GM18507 (cell line): Measurements from ENCODE around the gene IGSF23.
"Not testable (repeated sequence)": the region's sequence is repeated elsewhere in the genome, so short reads cannot be mapped to it uniquely, and the experiment has no call there.

ENCODE experiments used
- DNase-seq: peaks from one replicate; pipeline ENCODE4 v3.0.0; 2011; ENCODE audit warnings: low read depth; ENCODE audit not compliant: insufficient read length; ENCODE audit errors: extremely low spot score
- FAIRE-seq: peaks from 2 replicates; lab custom pipeline; 2011; peaks lifted over from hg19 to GRCh38; lab: Jason Lieb, UNC

Gene IGSF23

DNA sequence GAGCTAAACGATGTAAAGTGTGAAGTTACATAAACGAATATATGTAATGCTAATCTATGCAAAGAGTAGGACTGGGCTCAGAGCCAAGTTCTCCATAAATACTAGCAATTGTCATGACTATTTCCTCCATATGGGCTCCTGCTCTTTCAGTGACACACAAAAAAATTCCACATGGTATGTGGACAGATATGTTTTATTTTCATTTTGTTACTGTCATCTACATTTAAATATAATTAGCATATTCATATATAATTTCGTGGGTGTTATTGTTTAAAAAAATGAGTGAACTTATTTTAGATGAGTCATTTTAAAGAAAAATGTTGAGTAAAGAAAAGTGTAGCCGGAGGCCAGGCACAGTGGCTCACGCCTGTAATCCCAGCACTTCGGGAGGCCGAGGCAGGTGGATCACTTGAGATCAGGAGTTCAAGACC is 5.0 kb upstream of the IGSF23 start:
- DNase-seq (no peak), FAIRE-seq (no peak)

DNA sequence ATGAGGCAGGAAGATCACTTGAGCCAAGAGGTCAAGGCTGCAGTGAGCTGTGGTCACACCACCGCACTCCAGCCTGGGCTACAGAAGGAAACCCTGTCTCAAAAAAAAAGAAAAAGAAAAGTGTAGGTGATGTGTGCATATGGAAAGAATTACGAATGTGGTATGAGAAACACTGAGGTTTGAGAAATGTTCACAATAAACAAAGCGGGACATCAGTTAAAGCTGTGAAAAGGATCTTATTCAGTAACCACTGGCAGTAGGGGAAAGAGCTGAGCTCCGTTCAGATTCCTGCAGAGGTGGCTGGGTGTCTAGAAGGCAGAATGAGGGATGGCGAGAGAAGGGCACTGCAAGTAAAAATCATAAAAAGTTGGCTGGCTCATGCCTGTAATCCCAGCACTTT is 4.1 kb upstream of the IGSF23 start:
- DNase-seq: no peak
- FAIRE-seq: no peak

DNA sequence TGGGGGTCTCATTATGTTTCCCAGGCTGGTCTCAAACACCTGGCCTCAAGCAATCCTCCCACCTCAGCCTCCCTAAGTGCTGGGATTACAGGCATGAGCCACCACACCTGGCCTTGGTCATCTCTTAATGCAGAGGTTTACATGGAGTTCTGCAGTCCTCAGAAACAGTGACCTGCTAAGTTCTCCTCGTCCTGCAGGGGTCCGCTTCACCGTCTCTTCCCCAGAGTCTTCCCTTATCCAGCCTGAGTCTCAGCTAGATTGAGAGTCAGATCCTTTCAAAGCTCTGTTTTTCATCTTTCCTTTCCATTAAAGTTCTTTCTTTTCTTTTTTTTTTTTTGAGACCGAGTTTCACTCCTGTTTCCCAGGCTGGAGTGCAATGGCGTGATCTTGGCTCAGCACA is 2.9 kb upstream of the IGSF23 start:
- not testable (repeated sequence) for FAIRE-seq

DNA sequence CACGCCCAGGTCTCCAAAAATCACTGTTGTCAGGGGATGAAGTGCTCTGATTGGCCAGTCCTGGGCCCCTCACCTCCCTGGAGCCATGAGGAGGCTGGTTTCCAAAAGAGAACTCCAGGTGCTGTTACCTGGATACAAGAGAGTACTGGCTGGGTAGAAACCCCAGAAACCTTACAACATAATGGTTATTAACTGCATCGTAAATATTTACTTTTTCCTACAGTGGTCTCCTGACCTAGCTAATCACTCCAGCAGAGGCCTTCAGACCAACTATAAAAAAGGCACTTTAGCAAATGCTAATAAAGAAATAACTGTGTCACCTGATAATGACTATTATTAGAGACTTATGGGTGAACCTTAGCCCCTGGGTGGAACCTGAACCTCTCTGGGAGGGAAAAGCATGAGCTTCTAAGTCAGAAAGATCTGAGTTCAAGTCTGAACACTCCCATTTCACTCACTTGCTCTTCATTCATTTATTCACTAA is 1.5 kb upstream of the IGSF23 start:
- no peak for DNase-seq
- FAIRE-seq: no peak

More for the DNA sequence above, 2.9 kb upstream of the IGSF23 start:
- not testable (repeated sequence) for DNase-seq

DNA sequence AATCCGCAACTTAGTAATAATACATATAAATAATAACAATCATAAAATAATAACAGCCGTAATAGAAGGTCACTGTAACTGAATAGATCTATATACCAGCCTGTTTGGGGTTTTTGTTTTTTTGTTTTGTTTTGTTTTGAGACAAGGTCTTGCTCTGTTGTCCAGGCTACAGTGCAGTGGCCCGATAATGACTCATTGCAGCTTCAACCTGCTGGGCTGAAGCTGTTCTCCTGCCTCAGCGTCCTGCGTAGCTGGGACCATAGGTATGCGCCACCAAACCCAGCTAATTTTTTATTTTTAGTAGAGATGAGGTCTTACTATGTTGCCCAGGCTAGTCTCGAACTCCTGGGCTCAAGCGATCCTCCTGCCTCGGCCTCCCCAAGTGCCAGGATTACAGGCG is 950 bp downstream of the IGSF23 start:
- no peak for FAIRE-seq
- no peak for DNase-seq

DNA sequence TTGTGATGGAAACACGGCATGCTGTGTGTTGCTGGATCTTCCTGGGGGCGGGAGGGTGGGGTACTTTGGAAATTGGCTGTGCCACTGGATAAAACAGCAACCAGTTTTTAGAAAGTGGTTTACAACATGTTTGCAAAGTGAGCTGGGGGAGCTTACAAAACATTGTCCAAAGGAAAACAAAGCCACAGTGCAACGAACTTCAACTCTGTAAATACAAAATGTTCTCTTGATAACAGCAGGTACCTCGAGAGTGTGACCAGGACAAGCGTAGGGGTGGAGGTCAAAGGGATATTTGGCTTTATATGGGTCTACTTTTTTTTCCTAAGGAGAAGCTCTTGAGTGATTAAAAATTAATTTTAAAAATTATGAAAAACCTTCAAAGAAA is 2.5 kb downstream of the IGSF23 start:
- FAIRE-seq (no peak), DNase-seq (no peak)

DNA sequence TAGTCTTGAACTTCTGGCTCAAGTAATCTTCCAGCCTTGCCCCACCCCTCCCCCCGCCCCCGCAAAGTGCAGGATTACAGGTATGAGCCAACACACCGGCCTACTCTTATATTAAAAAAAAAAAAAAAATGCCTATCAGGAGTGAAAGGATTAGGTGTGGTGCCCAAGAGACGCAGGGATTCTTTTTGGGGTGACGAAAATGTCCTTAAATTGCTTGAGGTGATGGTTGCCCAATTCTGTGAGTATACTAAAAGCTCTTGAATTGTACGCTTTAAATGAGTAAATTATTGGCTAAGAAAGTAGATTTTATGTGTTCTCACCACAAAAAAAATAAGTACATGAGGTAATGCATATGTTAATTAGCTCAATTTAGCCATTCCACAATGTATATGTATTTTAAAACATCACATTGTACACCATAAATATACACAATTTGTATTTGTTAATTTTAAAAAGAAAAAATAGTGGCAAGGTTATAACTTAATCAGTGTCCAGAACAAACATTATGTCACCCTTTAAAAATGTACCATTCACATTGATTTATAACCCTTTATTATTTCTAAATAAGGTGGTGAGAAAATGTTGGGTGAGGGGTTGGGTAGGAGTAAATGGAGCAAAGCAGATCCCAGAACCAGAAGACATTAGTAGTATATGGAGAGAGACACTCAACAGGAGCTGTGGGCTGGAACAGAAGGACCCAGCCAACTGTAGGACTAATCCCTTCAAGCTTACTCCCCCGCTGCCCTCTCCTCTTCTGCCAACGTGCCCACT is 3.9 kb downstream of the IGSF23 start:
- FAIRE-seq: no peak
- DNase-seq: no peak

DNA sequence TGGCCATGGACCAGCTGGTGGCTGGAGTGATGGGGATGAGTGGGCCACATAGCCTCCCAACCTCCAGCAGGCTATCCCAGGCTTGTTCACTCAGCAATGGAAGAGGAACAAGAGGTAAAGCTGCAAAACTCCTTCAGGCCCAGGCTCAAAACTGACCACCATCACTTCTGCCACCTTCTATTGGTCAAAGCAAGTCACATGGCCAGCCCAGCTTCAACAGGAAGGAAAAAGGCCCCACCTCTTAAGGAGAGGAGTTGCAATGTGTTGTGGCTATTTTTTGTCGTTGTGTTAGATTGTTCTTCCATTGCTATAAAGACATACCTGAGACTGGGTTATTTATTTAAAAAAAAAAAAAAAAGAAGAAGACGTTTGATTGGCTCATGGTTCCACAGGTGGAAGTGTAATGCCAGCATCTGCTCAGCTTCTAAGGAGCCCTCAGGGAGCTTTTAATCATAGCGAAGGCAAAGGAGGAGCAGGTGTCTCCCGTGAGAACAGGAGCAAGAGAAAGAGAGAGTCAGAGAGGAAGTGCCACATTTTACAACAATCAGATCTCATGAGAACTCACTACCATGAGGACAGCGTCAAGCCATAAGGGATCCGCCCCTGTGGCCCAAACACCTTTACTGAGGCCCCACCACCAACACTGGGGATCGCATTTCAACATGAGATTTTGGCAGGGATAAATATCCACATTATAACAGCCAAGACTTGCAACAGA is 5.4 kb downstream of the IGSF23 start:
- no peak for FAIRE-seq
- no peak for DNase-seq

DNA sequence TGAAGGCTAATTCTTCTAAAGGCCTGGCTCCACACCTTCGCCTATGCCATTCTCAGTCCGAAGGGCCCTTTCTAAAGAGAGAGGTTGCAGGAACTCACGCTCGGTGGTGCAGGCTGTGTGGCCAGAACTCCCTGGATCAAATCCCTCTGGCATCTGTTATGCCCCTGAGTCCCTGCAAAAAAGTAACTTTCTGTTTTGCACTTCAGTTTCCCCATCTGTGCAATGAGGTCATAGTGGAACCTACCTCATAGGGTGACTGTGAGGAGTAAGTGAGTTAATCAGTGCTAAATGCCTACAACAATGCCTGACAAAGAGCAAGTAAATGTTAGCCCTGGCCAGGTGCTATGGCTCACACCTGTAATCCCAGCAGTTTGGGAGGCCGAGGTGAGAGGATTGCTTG is 7.3 kb downstream of the IGSF23 start:
- FAIRE-seq: no peak
- DNase-seq: no peak

DNA sequence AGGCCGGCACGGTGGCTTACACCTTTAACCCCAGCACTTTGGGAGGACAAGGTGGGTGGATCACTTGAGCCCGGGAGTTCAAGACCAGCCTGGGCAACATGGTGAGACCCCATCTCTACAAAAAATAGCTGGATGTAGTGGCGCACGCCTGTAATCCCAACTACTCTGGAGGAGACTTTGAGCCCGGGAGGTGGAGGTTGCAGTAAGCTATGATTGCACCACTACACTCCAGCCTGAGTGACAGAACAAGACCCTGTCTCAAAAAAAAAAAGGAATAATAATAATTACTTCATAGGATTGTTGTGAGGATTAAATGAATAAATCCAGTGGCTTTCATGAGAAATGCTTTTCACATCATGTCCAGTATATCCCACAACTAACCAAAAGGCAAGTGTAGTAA is 8.0 kb downstream of the IGSF23 start:
- FAIRE-seq: no peak
- DNase-seq: no peak

DNA sequence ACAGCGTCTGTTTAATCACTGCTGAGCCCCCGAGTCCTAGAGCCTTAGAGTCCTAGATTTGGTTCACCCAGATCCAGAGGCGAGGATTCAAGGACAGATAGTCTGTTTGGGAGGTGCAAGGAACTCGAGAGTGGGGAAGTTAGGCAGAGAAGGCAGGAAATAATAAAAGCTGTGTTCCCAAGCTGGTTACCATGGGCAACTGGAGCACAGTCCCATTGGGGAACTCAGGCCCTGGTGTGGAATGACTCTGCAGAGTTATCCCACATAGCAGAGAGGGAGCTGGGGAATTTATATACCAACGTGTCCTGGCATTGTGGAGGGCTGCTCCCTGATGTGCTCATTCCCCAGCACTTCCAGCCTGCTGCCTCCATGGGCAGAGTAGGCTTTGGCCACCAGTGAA is 9.7 kb downstream of the IGSF23 start:
- FAIRE-seq (no peak), DNase-seq (no peak)

DNA sequence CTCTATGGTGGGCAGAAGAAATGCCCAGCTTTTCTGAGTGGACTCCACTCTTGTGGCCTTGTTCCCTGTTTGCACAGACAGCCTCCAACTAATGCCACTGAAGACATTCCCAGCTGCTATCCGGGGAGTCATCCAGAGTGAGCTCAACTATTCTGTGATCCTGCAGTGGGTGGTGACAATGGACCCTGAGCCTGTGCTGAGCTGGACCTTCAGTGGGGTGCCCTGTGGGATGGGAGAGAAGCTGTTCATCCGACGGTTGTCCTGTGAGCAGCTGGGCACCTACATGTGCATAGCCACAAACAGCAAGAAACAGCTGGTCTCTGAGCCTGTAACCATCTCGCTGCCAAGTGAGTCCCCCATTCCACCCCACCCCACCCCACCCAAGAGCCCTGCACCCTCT is 10.3 kb downstream of the IGSF23 start:
- no peak for FAIRE-seq
- no peak for DNase-seq

DNA sequence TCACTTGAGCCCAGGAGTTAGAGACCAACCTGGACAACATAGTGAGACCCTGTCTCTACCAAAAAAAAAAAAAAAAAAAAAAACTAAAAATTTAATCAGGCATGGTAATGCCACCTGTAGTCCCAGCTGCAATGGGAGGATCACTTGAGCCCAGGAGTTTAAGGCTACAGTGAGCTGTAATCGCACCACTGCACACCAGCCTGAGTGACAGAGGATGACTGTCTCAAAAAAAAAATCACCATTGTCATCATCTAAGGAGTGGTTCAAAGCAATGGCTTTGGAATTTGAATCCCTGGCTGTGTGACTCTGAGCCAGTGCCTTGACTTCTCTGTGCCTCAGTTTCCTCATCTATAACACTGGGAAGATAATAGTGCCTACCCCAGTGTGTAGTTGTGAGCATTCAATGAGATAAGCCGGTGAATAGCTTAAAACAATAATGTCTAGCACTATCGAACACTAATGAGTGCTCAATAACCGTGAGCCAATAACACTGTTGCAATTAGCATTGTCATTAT is 11.5 kb downstream of the IGSF23 start:
- DNase-seq (no peak), FAIRE-seq (no peak)

DNA sequence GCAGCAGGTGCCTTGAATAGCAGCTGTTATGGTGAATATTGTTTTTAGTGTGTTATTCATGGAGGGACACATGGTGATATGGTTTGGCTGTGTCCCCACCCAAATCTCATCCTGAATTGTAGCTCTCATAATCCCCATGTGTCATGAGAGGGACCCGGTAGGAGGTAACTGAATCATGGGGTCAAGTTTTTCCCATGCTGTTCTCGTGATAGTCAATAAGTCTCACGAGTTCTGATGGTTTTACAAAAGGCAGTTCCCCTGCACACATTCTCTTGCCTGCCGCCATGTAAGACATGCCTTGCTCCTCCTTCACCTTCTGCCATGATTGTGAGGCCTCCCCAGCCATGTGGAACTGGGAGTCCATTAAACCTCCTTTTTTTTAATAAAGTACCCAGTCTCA is 12.3 kb downstream of the IGSF23 start:
- FAIRE-seq, DNase-seq: not testable (repeated sequence)

DNA sequence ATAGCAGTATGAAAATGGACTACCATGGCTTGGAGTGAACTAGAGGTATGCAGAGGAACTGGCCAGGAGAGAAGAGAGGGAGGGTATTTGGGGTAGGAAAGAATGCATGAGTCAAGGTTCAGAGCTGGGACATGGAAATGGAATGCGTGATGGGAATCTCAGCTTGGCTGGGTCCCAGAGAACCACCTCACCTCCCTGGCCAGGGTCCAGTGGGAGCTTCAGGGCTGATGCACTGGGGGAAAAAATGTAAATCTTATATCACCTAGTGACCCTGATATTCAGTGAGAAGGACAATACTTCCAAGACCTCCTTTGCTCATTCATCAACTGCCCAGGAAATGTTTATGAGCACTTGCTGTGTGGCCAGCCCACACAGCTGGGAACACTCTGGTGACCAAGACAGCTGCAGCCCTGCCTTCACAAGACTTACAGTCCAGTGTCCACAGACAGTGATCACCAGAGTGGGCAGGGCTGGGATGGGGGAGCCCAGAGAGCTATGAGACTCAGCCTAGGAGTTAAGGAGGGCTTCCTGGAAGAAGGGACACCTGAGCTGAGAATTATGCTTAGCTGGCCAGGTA is 12.8 kb downstream of the IGSF23 start:
- FAIRE-seq (no peak), DNase-seq (no peak)

DNA sequence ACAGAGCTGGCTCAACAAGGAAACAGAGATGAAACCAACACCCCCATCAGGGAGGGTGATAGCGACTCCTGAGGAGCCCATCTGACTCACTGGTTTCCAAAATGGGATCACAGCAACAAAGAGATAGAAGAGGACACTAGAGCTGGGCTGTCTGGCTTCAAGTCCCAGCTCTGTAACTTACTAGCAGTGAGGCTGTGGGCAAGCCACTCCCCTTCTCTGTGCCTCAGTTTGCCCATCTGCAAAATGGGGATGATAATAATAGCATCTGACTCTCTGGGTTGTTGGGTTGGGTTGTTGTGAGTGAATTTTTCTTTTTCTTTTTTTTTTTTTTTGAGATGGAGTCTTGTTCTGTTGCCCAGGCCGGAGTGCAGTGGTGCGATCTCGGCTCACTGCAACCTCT is 14.3 kb downstream of the IGSF23 start:
- DNase-seq (no peak), FAIRE-seq (no peak)

DNA sequence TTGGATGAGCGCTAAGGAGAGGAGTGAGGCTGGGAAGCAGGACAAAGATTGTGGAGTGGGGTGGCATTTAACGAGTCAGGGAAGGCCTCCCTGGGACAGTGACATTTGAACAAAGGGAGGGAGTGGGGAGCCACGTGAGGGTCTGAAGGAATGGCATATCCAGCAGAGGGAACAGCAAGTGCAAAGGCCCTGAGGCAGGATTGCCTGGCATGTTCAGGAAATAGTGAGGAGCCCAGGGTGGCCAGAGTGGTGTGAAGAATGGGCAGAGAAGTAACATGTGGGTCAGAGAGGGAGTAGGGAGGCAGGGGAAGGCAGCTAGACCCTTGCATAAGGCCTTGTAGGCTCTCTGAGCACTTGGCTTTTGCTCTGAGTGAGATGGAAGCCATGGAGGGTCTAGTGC is 15.4 kb downstream of the IGSF23 start:
- no peak for FAIRE-seq
- DNase-seq: no peak

DNA sequence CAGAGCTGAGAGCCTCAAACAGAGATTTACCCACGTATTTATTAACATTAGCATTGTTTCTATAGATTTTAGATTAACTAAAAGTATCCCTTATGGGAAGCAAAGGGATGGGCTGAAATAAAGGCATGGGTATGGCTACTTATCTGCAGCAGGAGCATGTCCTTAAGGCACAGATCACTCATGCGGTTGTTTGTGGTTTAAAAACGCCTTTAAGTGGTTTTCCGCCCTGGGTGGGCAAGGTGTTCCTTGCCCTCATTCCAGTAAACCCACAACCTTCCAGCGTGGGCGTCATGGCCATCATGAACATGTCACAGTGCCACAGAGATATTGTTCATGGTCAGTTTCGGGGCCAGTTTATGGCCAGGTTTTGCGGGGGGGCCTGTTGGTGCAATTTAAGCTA is 18.2 kb downstream of the IGSF23 start:
- not testable (repeated sequence) for DNase-seq, FAIRE-seq

DNA sequence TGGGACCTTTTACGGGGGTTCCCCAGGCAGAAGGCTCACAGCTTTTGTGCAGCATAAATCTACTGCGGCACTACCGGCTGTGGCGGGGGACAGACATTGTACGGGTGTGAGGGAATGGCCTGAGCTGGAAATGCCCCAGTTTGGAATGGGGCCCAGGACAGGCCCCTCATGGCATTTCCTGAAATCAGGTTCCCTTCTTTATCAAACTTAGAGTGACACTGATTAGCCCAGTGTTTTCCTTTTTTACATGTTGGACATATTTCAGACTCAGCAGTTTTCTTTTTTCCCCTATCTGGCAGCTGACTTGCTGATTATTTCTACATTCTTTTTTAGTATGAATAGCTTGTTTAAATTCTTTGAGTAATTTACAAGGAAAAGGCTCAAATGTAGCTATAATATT is 20.7 kb downstream of the IGSF23 start:
- not testable (repeated sequence) for DNase-seq, FAIRE-seq

DNA sequence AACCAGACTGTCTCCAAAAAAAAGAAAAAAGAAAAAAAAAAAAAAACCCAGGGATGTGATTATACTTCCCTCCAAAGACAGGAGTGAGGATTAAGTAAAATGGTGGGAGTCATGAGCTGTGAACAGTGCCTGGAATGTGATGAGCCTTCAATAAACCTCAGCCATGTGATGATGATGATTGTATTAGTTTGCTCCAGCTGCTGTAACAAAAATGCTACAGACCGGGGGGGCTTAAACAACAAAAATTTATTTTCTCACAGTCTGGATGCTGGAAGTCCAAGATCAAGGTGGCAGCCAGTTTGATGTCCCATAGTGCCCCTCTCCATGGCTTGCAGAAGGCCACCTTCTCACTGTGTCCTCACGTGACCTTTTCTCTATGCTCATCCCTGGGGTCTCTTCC is 21.4 kb downstream of the IGSF23 start:
- DNase-seq (no peak), FAIRE-seq (no peak)
